Measurements from ENCODE around the gene TRAPPC1. TPM values are rescaled to one million over a fixed set of nuclear protein-coding genes. Genes with fewer than 3 reads are reported as not detected.

The TRAPPC1 gene
- polyA plus RNA-seq, 1 of the 3 experiments (the other 2 are of a cell fraction), result 555 TPM

GRCh38 chr17:7883781-7884386 lies 47.9 kb downstream of the TRAPPC1 start:
- ChIA-PET POLR2A (no interaction called here), CTCF (interaction anchor here (0.7 to 2.6 kb wide), 3 partner anchors 20 to 174 kb away, joined by 3 to 9 read pairs (median 3); no protein-coding TSS in a partner anchor)
- peak; percentile 55 for DNase-seq
- Histone ChIP-seq H3F3A (replicated peaks; ENCODE audit: insufficient read depth) (peaks cover 38% of the 10 kb centered on the region), H3K79me2 (ENCODE audit: insufficient read depth) (peaks cover 28% of the 10 kb centered on the region), H3K9me3 (no peaks in the 10 kb centered on the region), H2AFZ (ENCODE audit: low read depth) (peak overlapping the region; percentile 83), H3K9ac (peak overlapping the region; percentile 68; the same call in 1 of the 2 replicates), H3K4me1 (ENCODE audit: control insufficient read depth in 1 of 2, insufficient read depth in 2 of 2, low read depth in 1 of 2, low read length in 1 of 2) (peaks cover 24 to 66% of the 10 kb centered on the region in 2 experiments), H3K36me3 (replicated peaks in 1 of 2; ENCODE audit: control insufficient read depth in 1 of 2, insufficient read depth in 2 of 2, low read length in 1 of 2) (peaks cover 13 to 24% of the 10 kb centered on the region in 2 experiments), H3K27me3 (ENCODE audit: insufficient read depth) (no peaks in the 10 kb centered on the region), H3K9me2 (no peaks in the 10 kb centered on the region), H3K4me2 (peak overlapping the region; percentile 66), H3K27ac (ENCODE audit: low read depth in 2 of 2, low read length in 1 of 2) (peak overlapping the region; percentile 69 to 100), H3K4me3 (ENCODE audit: low read depth in 2 of 2, low read length in 1 of 2) (peak overlapping the region; percentile 38 to 57), H4K20me1 (ENCODE audit: insufficient read depth) (no peaks in the 10 kb centered on the region)
- no peak for TF ChIP-seq TAF1 (IDR thresholded peaks at IDR 0.05; ENCODE audit: borderline replicate concordance, low read depth, low read length)
- TF ChIP-seq POLR2AphosphoS5 (IDR thresholded peaks at IDR 0.05; ENCODE audit: low read depth, low read length), result 0 out of 2 replicates have a peak, but pooled peaks have one; percentile 21
- no peak for TF ChIP-seq TCF12 (IDR thresholded peaks at IDR 0.05)
- TF ChIP-seq YY1 (IDR thresholded peaks at IDR 0.05; ENCODE audit: low read depth), result peak; percentile 83
- 0 out of 2 replicates have a peak, but pooled peaks have one; percentile 23 for TF ChIP-seq MXI1 (IDR thresholded peaks at IDR 0.05; ENCODE audit: low read depth, low read length)
- TF ChIP-seq RCOR1 (IDR thresholded peaks at IDR 0.05; ENCODE audit: low read length), result no peak
- peak; percentile 17 for TF ChIP-seq CHD2 (IDR thresholded peaks at IDR 0.05; ENCODE audit: low read length, partially characterized antibody)
- TF ChIP-seq PBX3 (IDR thresholded peaks at IDR 0.05), result peak; percentile 19; the same call in 1 of the 2 replicates
- TF ChIP-seq MEF2A (IDR thresholded peaks at IDR 0.05; ENCODE audit: borderline replicate concordance, low read depth), result no peak
- TF ChIP-seq FOXJ3 (CRISPR knock-in tag; IDR thresholded peaks at IDR 0.05), result no peak
- TF ChIP-seq GATA2 (CRISPR knock-in tag; IDR thresholded peaks at IDR 0.05), result no peak
- no peak for TF ChIP-seq FOSL2 (IDR thresholded peaks at IDR 0.05; ENCODE audit: borderline replicate concordance, low read depth)
- no peak for TF ChIP-seq EZH2phosphoT487 (IDR thresholded peaks at IDR 0.05; ENCODE audit: borderline replicate concordance, low read depth)
- TF ChIP-seq GABPA (IDR thresholded peaks at IDR 0.05; ENCODE audit: low read depth), result no peak
- 2% methylated on average over 3 of the region's 3 CpGs for WGBS (ENCODE audit: low lambda C conversion rate)

GRCh38 chr17:7882629-7883028 lies 49.1 kb downstream of the TRAPPC1 start:
- Histone ChIP-seq H4K20me1 (ENCODE audit: insufficient read depth) (no peaks in the 10 kb centered on the region), H3K79me2 (ENCODE audit: insufficient read depth) (peaks cover 16% of the 10 kb centered on the region), H3K27ac (ENCODE audit: low read depth in 2 of 2, low read length in 1 of 2) (peak overlapping the region; percentile 69 to 100; a peak in 3 of 4 replicates), H3K27me3 (ENCODE audit: insufficient read depth) (no peaks in the 10 kb centered on the region), H3K9ac (no peak overlapping the region), H2AFZ (ENCODE audit: low read depth) (no peak overlapping the region), H3K4me1 (ENCODE audit: control insufficient read depth in 1 of 2, insufficient read depth in 2 of 2, low read depth in 1 of 2, low read length in 1 of 2) (peaks cover 13 to 54% of the 10 kb centered on the region in 2 experiments), H3K4me2 (peak overlapping the region; percentile 66), H3F3A (replicated peaks; ENCODE audit: insufficient read depth) (peaks cover 32% of the 10 kb centered on the region), H3K36me3 (replicated peaks in 1 of 2; ENCODE audit: control insufficient read depth in 1 of 2, insufficient read depth in 2 of 2, low read length in 1 of 2) (peaks cover 19 to 31% of the 10 kb centered on the region in 2 experiments), H3K4me3 (ENCODE audit: low read depth in 2 of 2, low read length in 1 of 2) (0 out of 4 replicates have a peak overlapping the region, but pooled peaks of 1 of the 2 experiments have one; percentile 1), H3K9me2 (no peaks in the 10 kb centered on the region), H3K9me3 (no peaks in the 10 kb centered on the region)
- ChIA-PET CTCF (interaction anchor here (0.7 to 2.6 kb wide), 5 partner anchors 15 to 175 kb away, joined by 3 to 9 read pairs (median 4); no protein-coding TSS in a partner anchor), POLR2A (no interaction called here)
- no peak for DNase-seq
- WGBS (ENCODE audit: low lambda C conversion rate), result 63% methylated on average over 3 of the region's 3 CpGs
- TF ChIP-seq FOSL2 (IDR thresholded peaks at IDR 0.05; ENCODE audit: borderline replicate concordance, low read depth), result no peak
- TF ChIP-seq RFX5 (IDR thresholded peaks at IDR 0.05; ENCODE audit: low read length), result no peak
- no peak for TF ChIP-seq EP300 (IDR thresholded peaks at IDR 0.05; ENCODE audit: borderline replicate concordance in 1 of 2, low read depth in 1 of 2, low read length in 1 of 2)
- no peak for TF ChIP-seq FOXM1 (IDR thresholded peaks at IDR 0.05; ENCODE audit: low read depth)
- no peak for TF ChIP-seq POLR2AphosphoS5 (IDR thresholded peaks at IDR 0.05; ENCODE audit: low read depth, low read length)
- TF ChIP-seq SIN3A (IDR thresholded peaks at IDR 0.05; ENCODE audit: borderline replicate concordance, low read depth, low read length), result no peak
- no peak for TF ChIP-seq TCF12 (IDR thresholded peaks at IDR 0.05)
- no peak for TF ChIP-seq REST (IDR thresholded peaks at IDR 0.05; ENCODE audit: low read depth, low read length)
- TF ChIP-seq SMC3 (IDR thresholded peaks at IDR 0.05; ENCODE audit: low read depth, low read length), result no peak
- no peak for TF ChIP-seq TEAD4 (IDR thresholded peaks at IDR 0.05; ENCODE audit: borderline replicate concordance, insufficient read depth)
- TF ChIP-seq PBX3 (IDR thresholded peaks at IDR 0.05), result no peak
- TF ChIP-seq ELF1 (IDR thresholded peaks at IDR 0.05), result no peak
